DLD1 (cell line): ENCODE results near the gene TUSC2.

ENCODE experiments used
- in situ Hi-C: cut with HindIII; loops from 2 replicates; pipeline ENCODE4 v1.10.0; 2017; ENCODE audit warnings: low sequenced_read_pairs

TUSC2 gene

DNA sequence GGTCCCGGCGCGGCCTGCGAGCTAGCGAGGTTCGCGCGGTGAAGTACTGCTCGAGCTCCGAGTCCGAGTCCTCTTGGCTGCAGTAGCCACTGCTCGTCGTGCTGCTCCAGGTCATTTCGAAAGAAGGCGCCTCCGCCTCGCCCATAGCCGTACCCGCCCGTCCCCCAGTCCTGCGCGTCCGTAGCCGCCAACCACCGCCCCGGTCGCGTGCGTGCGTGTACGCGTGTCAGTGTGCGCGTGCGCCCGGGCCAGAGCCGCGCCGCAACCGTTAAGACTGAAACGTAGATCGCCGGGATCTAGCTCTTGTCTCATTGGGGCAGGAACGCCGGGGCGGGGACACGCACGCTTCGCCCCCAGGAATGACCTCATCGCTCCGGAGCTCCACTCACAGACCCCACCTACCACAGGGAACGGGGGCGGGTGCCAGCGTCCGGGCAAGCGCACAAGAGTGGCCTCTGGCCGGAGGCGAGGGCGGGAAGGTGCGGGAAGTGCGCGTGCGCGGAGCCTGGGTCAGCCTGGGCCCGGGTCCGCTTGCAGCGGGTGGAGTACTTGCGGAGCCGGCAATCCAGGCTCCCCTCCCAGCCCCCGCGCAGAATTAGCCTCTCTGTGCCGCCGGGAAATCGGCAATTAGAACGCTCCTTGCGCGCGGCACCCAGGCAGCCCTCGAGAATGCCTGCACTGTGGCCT lies 9.3 kb upstream of the TUSC2 start:
- in situ Hi-C loops = loop anchor here (25.0 kb wide), 1 partner anchor 1050 kb away; the partner anchor contains the start of genes MANF and RBM15B

DNA sequence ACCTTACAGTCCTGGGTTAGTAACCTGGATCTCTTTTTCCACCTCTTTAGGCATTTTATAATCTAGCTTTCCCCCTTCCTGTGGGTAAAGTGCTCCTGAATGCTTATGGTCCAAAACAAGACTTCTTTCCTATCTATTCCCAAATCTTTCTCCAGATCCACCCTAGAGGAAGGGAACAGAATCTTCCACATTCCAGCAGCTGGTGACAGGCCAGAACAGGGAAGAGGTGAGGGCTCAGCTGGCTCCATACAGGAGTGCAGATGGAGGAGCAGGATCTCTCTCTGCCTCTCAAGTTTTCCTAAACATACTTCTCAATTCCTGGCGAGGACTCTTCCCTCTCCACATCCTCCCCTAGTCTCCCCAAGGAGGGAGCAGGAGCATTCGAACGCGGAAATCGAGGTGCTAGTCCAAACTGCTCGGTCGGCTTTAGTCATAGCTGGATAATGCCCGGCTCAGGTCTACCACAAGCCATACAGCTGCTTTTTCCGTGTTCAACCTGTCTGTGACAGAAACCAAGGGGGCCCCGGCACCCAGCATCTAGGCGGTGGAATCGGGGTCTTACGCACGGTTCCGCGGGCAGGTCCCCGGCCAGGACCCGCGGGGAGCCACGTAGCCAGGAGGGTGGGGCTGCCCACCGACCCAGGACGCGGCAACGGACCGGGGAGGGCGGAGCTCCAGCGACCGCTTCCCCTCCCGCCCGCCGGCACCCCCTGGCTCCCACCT lies 8.6 kb upstream of the TUSC2 start:
- in situ Hi-C loops = loop anchor here (25.0 kb wide), 1 partner anchor 1051 kb away; the partner anchor contains the start of genes MANF and RBM15B

DNA sequence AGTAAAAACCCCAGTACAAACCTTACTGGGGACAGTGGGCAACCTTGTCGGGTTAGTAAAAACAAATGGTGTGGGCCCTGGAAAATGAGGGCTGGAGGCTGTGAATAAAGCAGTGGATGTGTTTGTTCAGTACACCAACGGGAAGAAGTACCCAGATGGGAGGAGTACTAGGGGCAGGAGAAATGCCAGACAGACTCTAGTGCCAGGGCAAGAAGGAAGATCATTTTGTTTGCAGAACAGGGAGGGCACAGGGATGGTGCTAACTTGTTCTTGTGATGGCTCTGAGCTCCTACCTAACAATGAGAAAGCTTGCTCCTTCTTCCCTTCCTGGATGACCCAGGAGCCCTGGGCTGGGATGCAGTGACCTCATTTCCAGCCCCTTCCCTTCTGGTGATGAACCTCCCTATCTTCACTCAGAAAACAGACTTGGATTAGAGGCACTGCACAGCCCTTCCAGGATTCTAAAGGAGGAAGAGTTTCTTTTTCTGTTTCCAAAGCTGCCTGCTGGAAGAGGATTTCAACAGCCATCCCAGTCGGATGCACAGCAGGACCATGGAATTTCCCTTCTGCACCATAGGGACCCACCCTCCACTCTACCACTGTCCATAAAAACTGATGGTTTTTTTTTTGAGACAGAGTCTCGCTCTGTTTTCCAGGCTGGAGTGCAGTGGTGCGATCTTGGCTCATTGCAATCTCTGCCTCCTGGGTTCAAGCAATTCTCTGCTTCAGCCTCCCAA lies 6.5 kb upstream of the TUSC2 start:
- in situ Hi-C loops = loop anchor here (25.0 kb wide), 1 partner anchor 1053 kb away; the partner anchor contains the start of genes MANF and RBM15B

DNA sequence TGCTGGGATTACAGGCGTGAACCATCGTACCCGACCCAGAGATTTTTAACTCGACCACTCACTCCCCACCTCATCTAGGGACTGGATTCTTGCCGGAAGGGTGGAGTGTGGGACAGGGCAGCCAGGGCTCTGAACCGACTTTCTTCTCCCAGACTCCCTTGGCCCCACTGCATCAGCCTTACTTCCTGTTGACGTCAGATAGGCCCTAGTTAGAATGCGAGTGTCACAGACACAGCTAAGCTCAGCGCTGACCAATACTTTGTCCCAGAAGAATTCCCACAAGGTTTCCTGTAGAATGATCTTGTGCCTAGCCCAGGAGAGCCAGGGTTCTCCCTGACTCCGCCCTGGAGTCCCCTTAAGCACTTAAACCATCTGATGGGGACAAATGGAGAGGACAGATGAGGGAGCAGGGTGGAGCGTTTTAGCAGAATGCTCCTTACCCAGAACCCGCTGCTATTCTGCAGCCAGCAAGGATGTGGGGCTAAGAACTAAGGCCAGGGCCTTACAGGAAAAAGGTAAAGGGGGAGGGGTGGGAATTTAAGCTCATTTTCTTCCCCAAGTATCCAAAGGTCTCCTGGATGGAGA lies 5.8 kb upstream of the TUSC2 start:
- in situ Hi-C loops = loop anchor here (25.0 kb wide), 1 partner anchor 1053 kb away; the partner anchor contains the start of genes MANF and RBM15B

DNA sequence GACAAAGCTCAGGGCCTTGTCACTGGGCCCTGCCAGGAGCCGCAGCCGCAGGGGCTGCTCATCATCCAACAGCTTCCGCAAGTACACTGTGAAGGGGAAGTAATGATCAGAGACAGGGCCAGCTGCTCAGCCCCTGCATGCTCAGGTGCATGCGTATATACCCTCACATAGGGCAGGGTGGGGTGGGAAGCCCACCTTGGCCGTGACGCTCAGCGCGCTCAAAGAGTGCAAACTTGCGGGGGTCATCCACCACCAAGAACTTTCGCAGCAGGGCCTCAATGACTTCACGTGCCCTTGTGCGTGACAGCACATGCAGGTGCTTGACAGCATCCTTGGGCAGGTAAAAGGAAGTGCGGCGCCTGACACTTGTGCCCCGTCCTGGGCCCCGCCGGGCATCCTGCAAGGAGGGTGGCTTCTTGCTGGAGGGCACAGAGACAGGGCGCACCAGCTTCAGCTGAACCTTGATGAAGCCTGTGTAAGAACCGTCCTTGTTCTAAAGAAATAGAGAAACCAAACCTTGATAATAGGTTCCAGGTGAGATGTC lies 3.4 kb upstream of the TUSC2 start:
- in situ Hi-C loops = loop anchor here (25.0 kb wide), 1 partner anchor 1056 kb away; the partner anchor contains the start of genes MANF and RBM15B

DNA sequence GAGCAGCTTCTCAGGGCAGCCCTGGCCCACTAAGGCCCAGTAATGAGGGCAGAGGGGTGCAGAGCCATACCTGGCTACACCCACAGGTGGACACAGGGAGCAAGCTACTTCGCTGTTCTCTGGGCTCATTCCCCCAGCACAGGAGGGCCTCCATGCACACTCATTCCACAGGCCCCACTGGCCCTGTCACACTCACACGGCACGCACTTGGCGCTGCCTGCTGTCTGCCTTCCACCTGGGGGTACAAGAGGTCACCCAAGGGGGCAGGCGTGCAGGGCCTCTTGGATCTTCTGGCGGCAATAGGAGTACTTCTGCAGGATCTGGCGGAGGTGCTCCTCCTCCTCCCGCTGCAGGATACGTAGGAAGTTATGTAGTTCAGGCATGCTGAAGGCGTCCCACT lies 2.3 kb upstream of the TUSC2 start:
- in situ Hi-C loops = loop anchor here (25.0 kb wide), 1 partner anchor 1057 kb away; the partner anchor contains the start of genes MANF and RBM15B

DNA sequence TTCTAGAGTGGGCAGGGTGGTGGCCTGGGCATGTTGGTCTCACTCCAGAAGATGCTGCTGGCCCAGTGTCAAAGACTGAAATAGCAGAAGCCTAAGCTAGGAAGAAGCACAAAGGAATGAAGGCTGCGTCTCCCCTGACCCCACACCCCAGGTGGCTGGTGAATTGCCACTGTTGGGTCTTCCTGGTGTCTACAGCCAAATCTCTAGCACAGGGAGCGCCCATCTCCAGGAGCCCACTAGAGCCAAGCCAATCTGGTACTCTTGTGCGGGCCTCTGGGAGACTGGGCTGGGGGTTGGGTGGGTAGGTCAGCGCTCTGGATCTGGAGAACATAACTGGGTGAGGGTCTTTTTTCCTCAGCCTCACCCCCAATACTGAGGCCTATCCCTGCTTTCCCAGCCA lies 894 bp downstream of the TUSC2 start:
- in situ Hi-C loops = loop anchor here (25.0 kb wide), 1 partner anchor 1060 kb away; the partner anchor contains the start of genes MANF and RBM15B

DNA sequence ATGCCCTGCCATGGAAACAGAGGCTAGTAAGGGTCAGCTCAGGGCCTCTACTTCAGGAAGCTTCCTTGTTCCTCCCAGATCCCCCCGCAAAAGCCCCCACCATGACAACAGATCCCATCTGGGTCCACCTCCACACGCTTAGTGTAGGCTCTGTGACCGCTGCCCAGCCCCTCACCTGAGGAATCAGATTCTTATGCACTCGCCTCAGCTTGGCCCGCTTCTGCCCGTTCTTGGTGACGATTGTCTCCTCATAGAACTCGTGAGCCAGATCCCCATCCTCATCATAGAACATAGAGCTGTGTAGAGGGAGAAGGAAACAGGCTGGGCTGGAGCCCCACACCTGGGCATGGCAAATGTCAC lies 1.9 kb downstream of the TUSC2 start:
- in situ Hi-C loops = loop anchor here (25.0 kb wide), 1 partner anchor 1061 kb away; the partner anchor contains the start of genes MANF and RBM15B

DNA sequence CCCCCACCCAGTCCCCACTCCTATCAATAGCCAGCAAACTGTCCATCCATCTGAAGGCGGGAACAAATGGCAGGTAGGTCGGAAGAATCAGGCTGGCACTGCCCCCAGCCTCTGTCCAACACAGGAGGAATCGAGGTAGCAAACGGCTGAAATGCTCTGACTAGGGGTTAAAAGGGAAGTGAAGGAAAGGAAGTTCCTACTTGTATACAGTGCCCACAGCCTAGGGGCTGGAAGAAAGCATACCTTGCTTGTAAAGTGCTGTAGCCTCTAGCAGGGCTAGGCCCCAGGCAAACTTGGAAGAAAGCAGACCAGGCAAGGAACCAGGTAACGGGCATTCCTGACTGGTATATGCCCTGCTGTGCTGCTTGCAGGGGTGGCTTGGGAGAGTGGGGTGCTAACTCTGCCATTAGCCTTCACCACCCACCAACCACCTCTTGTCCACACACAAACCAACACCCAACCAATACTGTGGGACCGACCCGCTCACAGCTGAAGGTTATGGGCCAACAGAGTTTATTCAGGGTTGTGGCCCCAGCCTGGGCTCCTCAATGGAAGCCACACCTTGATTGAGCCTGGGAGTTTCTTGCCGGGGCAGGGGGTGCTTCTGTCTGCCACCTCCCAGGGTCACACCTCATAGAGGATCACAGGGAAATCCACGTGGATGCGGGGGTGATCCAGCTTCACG lies 2.4 kb downstream of the TUSC2 start:
- in situ Hi-C loops = loop anchor here (25.0 kb wide), 1 partner anchor 1062 kb away; the partner anchor contains the start of genes MANF and RBM15B

DNA sequence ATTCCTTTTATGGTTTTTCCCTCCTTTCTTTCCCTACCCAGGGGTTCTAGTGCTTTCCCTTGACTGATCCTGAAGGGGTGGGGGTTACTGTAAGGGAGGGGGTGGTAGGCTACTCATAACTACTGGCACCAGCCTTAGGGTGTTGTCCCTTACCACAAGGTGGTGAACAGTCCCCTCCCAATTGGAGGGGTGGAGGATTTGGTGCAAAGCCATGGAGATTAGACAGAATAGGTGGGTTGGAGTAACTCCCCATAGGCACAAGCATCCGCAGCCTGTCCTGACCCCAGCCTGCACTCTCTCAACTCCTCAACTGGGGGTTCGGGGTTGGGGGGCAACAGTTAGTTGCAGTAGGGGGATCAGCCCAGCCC lies 2.9 kb downstream of the TUSC2 start:
- in situ Hi-C loops = loop anchor here (25.0 kb wide), 1 partner anchor 1062 kb away; the partner anchor contains the start of genes MANF and RBM15B

DNA sequence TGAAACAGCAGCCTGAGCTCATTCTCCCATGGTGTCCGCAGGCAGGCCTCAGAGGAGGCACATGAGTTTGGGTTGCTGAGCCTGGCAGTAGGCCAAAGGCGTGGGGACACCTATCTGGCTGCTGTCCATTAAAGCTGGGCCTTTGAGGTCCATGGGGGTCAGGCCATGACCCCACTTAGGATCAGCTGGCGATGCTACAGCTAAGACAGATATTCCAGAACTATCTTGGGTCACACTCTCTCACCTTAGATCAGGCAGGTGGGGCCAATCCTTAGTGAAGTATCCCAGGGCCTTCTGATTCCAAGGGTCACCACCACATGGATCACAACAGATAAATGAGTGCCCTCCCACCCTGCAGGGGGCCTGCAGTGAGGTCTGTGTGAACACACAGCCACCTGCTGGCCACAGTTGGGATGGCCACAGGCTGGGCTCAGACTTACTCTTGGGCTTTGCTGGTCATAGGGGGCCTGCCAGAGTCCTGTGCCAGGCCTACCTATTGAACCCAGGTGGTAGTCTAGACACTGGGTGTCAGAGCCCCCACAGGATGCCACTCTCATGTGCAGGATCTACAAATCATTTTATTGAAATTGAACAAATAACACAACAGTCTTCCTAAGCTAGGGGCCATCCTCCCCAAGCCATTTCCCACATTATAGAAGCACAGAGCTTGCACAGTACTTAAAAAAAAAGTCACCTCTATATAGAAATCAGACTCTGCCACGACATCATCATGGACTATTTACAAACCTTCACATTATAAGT lies 3.5 kb downstream of the TUSC2 start:
- in situ Hi-C loops = loop anchor here (25.0 kb wide), 1 partner anchor 1063 kb away; the partner anchor contains the start of genes MANF and RBM15B

DNA sequence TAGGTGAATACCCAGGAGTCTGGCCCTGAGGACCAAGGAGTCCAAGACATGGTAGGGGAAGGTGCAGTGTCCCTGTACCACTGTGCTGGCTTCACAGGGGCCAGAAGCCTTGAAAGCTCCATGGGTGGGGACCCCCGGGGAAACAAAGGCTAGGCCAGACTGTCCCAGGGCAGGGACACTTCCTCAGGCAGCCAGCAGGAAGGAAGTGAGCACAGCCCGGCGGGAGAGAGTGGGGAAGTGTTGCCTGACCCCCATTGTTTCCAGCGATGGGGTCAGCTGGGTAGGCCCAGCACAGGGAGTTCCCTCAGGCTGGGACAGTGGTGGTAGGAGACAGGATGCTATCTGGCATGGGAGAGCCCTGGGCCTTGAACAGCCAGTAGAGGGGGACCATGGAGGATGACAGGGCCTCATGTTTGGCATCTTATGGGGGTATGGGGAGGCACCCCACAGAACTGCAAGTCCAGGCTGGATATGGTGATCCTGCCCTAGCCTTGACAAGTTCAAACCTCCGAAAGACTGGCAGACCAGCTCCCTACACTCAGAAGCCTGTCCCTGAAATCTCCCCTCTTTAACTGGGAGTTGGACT lies 4.3 kb downstream of the TUSC2 start:
- in situ Hi-C loops = no loop called here

DNA sequence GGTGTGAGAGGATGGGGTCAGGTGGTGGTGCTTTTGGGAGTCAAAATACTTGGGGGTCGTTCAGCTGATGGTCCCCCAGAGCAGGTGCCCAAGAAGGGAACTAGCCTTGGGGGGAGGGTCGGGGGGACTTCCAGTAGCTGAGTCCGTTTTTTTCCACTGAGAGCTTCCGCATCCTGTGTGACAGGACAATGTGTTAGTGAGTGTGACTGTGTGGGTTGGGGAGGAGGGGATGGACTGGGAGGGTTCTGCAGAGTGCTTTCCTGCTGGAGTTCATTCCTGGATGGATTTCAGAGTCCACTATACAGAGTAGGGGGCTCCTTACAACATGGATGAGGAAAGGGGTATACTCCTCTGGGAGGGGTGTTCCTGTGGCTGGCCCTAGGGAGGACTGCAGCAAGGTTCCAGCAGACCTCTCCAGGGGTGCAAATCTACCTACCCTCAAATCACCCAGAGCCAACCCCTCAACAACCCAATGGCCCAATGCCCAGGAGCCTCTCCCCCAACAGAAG lies 4.9 kb downstream of the TUSC2 start:
- in situ Hi-C loops = no loop called here

DNA sequence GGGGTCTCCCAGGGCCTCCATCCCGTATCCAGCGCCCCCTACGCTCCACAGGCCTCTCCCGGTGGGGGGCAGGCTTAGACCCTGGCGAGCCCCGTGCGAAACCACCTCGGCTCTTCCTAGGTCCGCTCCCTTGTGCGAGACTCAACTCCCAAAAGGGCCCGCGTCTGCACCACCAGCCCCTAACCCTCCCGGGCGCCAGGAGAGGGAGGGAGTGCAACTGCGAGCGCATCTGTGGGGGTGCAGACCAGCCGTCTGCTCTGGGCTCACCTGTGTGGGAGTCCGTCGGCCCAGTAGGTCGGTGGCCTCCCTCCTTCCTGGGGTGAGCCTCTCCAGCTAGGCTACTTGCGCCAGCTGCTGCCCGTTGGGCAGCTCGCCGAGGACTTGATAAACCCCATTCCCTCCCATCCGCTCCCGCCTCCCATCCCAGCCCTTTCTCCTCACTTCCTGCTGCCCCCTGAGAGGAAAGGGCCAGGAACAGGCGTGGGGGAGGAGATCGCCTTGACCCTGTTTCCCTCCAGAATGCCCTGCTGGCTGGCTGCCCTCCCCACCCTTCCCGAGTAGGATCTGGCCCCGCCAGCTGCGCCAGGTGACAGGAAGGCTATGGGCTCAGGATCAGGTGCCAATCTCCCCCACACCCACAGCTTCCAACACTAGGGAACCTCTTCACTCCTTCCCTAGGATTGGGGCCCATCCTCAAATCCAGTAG lies 5.5 kb downstream of the TUSC2 start, which contains the start of gene HYAL2:
Gene HYAL2 (minus strand): TSS at position 360 of the 706 bp plus-strand sequence. CDS start 2,256 bp downstream, outside the sequence.
- in situ Hi-C loops = no loop called here

DNA sequence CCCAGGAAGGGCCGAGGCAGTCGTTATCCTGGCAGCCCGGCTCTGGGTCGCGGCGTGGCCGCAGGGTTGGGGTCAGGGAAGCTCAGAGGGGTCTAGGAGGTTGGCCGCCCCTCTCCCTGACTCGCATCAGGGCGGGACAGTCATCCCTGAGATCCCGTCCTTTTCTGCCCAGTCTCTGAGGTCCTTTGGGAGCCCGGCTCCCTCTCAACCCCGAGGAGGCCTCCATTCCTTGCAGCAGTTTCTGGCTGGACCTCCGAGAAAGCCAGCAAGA lies 6.0 kb downstream of the TUSC2 start:
- in situ Hi-C loops = no loop called here

DNA sequence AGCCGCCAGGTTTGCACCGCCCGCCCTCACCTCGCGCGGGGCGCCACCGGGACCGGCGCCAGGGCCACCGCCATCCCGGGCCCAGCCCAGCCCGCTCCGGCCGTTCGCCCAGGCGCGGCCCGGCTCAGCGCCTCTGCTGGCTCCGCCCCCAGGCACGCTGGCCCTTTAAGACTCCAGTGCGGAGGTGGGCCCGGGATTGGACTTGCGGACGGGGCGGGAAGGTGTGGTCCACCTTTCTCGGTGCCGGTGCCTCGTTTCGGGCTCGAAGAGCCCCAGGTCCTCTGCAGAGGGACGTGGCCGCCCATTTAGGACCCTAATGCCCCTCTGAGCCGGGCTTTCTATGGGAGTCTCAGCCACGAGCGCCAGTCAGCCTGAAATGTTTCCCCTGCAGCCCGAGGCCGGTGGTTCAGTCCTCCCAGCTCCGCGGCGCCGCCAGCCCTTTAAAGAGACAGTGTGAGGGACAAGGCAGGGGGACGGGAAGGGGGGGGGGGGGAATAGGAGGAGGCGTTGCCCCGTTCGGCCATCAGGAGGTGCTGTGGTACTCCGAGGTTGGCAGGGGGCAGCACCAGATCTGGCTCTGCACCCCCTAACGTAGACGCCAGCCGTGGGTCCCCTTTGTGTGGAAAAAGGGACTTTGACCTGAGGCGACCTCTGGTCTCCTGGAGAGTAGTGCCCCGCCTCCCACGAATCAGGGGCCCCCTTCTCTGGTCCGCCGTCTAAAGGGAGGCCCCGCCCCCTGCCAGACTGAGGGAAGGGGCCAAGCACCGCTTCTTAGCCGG lies 6.5 kb downstream of the TUSC2 start:
- in situ Hi-C loops = no loop called here

DNA sequence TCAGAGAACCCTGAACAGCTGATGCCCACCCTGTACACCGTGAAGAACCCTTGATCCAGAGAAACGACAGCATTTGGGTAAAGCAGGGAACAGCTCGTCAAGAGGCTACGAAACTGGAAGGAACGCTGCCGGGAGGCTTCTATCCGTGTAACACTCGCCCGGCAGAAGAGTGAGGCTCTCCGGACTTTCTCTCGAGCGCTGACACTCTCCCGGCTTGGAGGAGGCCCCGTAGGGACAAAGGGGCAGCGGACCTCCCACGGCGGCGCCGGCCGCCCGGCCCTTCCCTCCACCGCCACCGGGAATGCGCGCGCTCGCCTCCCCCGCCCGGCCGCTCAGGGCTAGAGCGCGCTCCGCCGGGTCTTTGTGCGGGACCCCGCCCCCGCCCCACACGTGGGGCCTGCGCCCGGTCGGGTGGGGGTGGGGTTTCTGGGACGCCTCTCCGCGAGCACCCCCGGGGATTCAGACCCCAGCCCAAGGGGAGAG lies 7.1 kb downstream of the TUSC2 start:
- in situ Hi-C loops = no loop called here
